Activated T-helper 17 cell treated with anti-CD3 and anti-CD28 coated beads, Interleukin-2, amount 50 U/mL, for 72 hours (primary cell): ENCODE data around the gene PEX14. TPM values are rescaled to one million over a fixed set of nuclear protein-coding genes. Genes with fewer than 3 reads are reported as not detected.
A peak's percentile ranks its signal among the peaks of the same experiment; 100 is the strongest.

Experiments used
- ATAC-seq: fragments of 150-1000 bp; cut with Tn5 transposase; replicated peaks from 2 replicates; pipeline ENCODE4 v1.10.0; 2021; ENCODE audit warnings: mild to moderate bottlenecking, moderate library complexity
- H3K27ac Mint-ChIP-seq: one replicate; pipeline ENCODE4 v1.8.0; 2022; ENCODE audit warnings: mixed read lengths
- H3K27me3 Mint-ChIP-seq: one replicate; pipeline ENCODE4 v1.8.0; 2022; ENCODE audit warnings: mixed read lengths
- H3K36me3 Mint-ChIP-seq: one replicate; pipeline ENCODE4 v1.8.0; 2022; ENCODE audit warnings: low read depth, mild to moderate bottlenecking, mixed read lengths
- H3K4me1 Mint-ChIP-seq: one replicate; pipeline ENCODE4 v1.8.0; 2022; ENCODE audit warnings: mixed read lengths
- H3K4me3 Mint-ChIP-seq: one replicate; pipeline ENCODE4 v1.8.0; 2022; ENCODE audit warnings: mild to moderate bottlenecking, mixed read lengths
- H3K9me3 Mint-ChIP-seq: one replicate; pipeline ENCODE4 v1.8.0; 2022; ENCODE audit warnings: mixed read lengths
- total RNA-seq, 2 donors: library from RNA; stranded (reverse); gene quantifications; one replicate each; pipeline ENCODE4 v1.2.3, GENCODE V29; 2022

Gene PEX14
- total RNA-seq, 2 donors from 2014 or later = 18.4 to 21.7 TPM

DNA sequence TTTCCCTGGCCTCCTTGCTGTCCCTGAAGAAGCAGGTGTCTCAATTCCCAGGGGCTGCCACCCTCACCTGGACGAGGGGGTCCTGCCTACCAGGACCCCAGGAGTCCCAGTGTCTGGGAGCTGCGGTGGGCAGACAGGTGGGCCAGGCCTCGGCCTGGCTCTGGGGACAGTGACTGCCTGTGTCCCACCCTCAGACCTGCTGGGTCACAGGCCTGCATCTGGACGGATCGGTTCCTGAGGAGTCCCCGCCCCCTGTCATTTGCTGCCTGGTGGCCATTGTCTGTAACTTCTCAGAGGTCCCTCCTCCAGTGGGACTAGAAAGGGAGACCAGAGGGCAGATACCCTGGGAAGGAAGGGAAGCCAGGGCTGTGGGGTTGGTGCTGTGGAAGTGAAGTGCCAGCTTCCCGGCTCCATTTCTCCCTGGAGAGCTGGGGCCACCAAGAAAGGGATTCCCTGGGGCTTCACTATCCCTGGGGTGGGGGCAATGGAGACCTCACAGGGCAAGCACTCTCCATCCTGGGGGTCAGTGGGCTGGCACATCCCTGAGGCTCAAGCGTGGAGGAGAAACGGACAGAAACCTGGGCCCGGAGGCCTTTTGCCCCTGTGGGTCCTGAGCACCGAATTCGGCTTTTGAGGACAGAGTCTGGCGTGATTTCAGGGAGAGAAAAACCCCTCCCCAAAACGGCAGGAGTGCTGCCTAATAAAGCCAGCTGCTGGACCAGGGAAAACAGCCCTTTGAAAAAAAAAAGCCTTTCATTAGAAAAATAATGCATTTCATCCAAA is 157.3 kb downstream of the PEX14 start:
- ATAC-seq = no peak
- no peaks in the 10 kb centered on the region for H3K4me1 Mint-ChIP-seq
- peaks cover 5% of the 10 kb centered on the region for H3K36me3 Mint-ChIP-seq
- no peak overlapping the region for H3K27ac Mint-ChIP-seq
- H3K4me3 Mint-ChIP-seq = no peak overlapping the region
- no peaks in the 10 kb centered on the region for H3K27me3 Mint-ChIP-seq
- no peaks in the 10 kb centered on the region for H3K9me3 Mint-ChIP-seq

DNA sequence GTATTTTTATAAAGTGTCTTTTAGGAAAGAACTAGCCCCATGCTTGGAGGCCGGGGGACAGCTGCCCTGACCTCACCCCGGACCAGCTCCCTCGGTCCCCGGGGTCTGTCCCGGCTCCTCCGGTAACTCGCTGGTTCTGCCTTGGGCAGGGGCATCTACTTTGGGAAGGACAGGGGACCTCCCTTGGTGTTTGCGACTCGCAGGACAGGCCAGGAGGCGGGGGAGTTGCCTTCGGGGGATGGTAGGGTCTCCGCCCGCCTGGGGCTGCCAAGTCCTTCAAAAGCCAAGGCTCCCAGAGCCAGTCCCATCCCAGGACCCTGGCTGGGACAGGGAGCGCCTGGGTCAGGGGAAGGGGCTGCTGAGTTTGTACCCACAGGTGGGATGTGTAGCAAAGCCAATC is 157.9 kb downstream of the PEX14 start:
- Mint-ChIP-seq H3K36me3 (peaks cover 5% of the 10 kb centered on the region), H3K27ac (no peak overlapping the region), H3K4me1 (no peaks in the 10 kb centered on the region), H3K9me3 (no peaks in the 10 kb centered on the region), H3K27me3 (no peaks in the 10 kb centered on the region), H3K4me3 (no peak overlapping the region)
- ATAC-seq = no peak

DNA sequence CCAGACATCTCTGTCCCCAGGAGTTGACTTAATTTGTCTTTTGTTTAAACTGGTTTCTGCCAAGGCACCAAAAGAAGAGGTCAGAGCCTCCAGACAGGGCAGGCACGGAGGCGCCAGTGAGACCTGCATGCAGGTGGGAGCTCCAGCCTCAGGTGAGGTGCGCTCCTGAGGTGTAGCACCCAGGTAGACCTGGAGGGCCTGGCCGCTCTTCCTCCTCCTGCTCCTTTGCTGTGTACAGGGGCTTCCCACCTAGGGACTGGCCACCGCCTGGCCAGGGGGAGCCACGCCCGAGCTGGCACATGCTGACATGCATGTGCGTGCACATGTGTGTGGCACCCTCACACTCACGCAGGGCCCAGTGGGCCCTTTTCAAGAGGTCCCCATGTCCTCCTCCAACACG is 158.7 kb downstream of the PEX14 start:
- no peaks in the 10 kb centered on the region for H3K27me3 Mint-ChIP-seq
- H3K27ac Mint-ChIP-seq = no peak overlapping the region
- peaks cover 5% of the 10 kb centered on the region for H3K36me3 Mint-ChIP-seq
- ATAC-seq = no peak
- no peaks in the 10 kb centered on the region for H3K4me1 Mint-ChIP-seq
- H3K9me3 Mint-ChIP-seq = no peaks in the 10 kb centered on the region
- H3K4me3 Mint-ChIP-seq = no peak overlapping the region

DNA sequence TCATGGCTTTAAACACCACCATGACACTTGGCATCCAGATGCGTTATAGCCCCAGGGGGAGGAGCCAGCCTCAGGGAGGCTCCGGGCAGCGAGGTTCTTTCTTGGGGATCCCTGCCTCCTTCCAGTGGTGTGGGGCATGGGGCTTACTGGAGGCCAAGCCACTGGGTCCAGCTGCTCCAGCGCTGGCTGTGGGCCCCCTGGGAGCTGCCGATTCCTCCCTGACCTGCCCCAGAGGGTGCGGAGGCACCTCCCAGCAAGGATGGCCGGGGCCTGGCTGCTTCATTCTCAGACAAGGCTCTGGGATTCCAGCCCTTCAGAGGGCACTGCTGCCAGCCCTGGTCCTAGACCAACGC is 159.3 kb downstream of the PEX14 start:
- Mint-ChIP-seq H3K9me3 (no peaks in the 10 kb centered on the region), H3K36me3 (peaks cover 5% of the 10 kb centered on the region), H3K27ac (no peak overlapping the region), H3K4me1 (no peaks in the 10 kb centered on the region), H3K27me3 (no peaks in the 10 kb centered on the region), H3K4me3 (no peak overlapping the region)
- no peak for ATAC-seq

DNA sequence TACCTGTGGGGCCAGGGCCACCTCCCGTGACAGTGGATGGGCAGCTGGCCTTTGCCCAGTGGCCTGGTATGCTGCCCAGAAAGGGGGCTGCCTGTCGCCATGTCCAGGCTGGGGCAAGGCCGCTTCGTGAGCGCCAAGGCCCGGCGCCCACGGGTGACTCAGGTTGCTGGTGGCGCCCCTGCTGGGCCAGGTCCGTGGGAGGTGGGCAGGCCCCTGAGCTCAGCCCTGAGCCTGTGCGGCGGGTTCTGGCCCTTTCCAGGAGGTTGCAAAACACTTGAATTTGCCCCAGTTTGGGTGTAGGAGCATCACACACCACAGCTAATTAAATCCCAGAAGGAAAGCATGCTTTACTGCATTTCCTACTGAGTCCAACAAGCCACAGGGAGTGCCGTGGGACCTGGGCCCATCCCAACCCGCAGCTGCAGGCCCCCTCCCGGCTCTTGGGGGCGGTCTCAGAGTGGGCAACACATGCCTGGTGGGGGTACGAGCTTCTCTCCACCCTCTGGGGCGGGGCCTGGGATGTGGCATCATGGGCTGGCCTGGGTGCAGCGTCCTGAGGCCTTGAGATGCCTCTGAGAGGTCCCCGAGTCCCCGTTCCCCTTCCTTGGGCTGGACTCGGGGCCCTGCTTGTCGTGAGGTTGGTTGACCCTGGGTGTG is 159.8 kb downstream of the PEX14 start:
- H3K27me3 Mint-ChIP-seq = no peaks in the 10 kb centered on the region
- H3K36me3 Mint-ChIP-seq = peaks cover 5% of the 10 kb centered on the region
- H3K9me3 Mint-ChIP-seq = no peaks in the 10 kb centered on the region
- H3K27ac Mint-ChIP-seq = no peak overlapping the region
- ATAC-seq = no peak
- no peak overlapping the region for H3K4me3 Mint-ChIP-seq
- no peaks in the 10 kb centered on the region for H3K4me1 Mint-ChIP-seq

DNA sequence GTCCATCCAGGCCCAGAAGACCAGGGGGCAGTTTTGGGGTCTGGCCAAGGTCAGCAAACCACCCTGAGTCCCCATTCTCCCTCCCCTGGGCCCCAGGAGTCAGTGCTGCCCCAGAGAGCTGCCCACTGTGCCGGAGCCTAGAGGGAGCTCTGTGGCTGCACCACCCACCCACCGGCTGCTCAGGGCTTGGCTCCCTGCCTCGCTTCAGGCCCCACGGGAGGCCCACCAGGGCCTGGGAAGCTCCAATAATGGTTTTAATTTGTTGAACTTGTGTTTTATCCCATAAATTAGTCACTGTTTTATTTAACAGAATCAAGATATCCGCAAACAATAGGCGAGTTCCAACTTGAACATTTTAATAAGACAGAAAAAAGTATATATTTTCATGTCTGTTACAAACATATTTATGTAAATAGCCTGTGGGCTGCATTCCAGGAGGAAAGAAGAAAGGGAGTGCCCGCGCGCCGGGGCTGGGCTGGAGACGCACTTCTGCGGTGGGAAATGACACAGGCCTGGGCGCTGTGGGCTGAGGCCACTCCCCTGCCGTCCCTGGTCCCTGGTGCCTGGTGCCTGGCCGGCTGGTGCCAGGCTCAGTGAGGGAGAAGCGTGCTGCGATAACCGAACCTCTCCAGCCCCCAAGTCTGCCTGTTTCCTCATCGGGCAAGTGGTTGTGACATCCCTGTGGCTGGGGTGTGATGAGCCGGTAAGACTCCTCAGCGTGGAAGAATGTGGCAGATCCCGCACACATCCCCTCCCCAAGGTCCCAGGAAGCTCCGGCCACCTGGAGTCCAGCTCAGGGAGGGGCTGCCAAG is 160.5 kb downstream of the PEX14 start:
- Mint-ChIP-seq H3K4me3 (no peak overlapping the region), H3K27me3 (no peaks in the 10 kb centered on the region), H3K4me1 (no peaks in the 10 kb centered on the region), H3K27ac (no peak overlapping the region), H3K9me3 (no peaks in the 10 kb centered on the region), H3K36me3 (peaks cover 4% of the 10 kb centered on the region)
- no peak for ATAC-seq

DNA sequence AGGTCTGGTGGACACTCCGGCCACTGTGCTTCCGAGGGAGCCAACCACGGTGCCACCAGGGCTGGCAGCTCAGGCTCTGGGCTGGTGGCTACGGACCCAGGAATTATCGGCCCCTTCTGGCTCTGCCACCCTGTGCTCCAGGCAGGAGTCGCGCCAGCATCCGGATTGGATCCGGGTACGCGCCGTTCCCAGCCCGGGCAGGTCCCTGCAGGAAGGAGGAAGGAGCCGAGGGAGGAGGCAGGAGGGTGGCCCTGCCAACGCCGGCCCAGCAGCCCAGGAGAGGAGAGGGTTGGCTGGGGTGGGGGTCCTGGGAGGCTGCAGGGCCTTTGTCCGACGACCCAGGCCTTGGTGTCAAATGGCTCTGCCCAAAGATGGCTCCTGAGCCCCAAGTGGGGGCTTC is 161.2 kb downstream of the PEX14 start:
- no peak overlapping the region for H3K27ac Mint-ChIP-seq
- no peaks in the 10 kb centered on the region for H3K4me1 Mint-ChIP-seq
- no peaks in the 10 kb centered on the region for H3K9me3 Mint-ChIP-seq
- no peak overlapping the region for H3K4me3 Mint-ChIP-seq
- no peaks in the 10 kb centered on the region for H3K27me3 Mint-ChIP-seq
- no peak for ATAC-seq
- no peaks in the 10 kb centered on the region for H3K36me3 Mint-ChIP-seq

DNA sequence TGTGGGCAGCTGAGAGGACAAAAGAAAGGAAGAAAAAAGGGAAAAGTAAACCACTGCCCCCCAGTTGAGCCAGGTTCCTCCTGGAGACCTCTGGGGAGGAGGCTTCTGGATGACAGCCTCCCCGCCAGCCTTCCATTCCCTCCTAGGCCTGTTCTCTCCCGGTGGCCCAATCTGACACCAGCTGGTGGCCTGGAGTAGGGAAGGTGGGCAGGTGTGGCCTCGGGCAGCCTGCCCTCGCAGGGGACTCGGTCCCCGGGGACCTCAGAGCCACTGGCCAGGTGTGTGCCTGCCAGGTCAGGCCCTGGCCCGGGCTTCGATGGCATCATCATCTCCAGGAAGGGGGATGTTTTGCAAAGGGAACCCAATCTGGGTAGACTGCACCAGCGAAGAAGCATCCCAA is 162.7 kb downstream of the PEX14 start:
- no peaks in the 10 kb centered on the region for H3K27me3 Mint-ChIP-seq
- no peaks in the 10 kb centered on the region for H3K36me3 Mint-ChIP-seq
- H3K9me3 Mint-ChIP-seq = no peaks in the 10 kb centered on the region
- H3K27ac Mint-ChIP-seq = no peak overlapping the region
- no peak for ATAC-seq
- H3K4me1 Mint-ChIP-seq = no peaks in the 10 kb centered on the region
- H3K4me3 Mint-ChIP-seq = no peak overlapping the region

DNA sequence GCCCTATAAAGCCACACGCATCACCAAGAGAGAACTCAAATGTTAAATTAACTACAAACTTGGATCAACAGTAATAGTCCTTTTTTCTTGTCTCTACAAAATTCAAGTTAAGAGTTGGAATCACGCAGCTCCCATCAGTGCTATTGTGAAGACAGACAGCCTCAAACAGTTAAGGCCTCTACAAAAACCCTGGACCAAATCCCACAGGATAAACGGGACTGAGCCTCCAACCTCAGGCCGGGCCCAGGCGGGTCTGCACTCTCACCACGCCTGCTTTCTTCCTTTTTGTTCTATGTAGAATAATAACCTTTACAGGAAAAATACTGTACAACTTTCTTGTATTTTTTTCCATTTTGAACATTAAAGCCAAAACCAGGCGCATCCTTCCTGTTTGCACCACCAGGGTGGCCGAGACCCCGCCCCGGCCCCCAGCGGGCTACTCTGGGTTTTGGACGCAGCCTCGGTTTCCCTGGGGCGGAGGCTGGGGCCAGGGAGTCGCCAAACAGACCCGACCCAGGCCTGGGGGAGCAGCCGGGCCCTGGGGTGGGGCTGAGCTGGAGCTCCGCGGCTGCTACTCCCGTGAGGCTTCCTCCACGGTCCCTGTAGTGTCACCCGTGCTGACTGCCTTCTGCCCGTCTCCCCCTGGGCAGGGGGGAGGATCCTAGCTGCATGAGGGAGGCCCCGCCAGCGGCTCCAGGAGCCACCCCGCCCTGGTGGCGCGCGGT is 163.2 kb downstream of the PEX14 start:
- ATAC-seq = peak; percentile 17
- H3K9me3 Mint-ChIP-seq = no peaks in the 10 kb centered on the region
- no peak overlapping the region for H3K4me3 Mint-ChIP-seq
- H3K27me3 Mint-ChIP-seq = no peaks in the 10 kb centered on the region
- H3K36me3 Mint-ChIP-seq = no peaks in the 10 kb centered on the region
- no peaks in the 10 kb centered on the region for H3K4me1 Mint-ChIP-seq
- H3K27ac Mint-ChIP-seq = no peak overlapping the region

DNA sequence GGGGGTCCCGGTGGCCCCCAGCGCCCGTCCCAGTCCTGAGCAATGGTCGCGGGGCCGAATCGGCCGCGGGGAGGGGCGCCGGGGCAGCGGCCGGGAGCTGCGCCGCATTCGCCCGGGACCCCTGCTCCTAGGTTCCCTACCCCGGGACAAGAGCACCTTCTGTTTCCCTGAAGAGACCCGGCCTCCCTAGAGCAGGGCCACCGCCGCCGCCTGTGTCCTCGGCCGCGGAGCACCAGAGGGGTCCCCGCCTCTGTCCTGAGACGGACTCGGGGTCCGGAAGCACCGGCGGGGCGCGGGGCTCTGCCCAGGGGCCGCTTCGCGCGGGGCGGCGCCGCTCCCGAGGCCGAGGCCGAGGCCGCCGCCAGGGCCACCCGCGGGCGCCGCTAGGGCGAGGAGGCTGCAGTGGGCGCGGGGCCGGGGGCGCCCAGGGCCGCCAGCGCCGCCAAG is 163.8 kb downstream of the PEX14 start:
- H3K9me3 Mint-ChIP-seq = no peaks in the 10 kb centered on the region
- ATAC-seq = no peak
- H3K36me3 Mint-ChIP-seq = no peaks in the 10 kb centered on the region
- H3K27ac Mint-ChIP-seq = no peak overlapping the region
- H3K4me3 Mint-ChIP-seq = no peak overlapping the region
- no peaks in the 10 kb centered on the region for H3K27me3 Mint-ChIP-seq
- no peaks in the 10 kb centered on the region for H3K4me1 Mint-ChIP-seq

DNA sequence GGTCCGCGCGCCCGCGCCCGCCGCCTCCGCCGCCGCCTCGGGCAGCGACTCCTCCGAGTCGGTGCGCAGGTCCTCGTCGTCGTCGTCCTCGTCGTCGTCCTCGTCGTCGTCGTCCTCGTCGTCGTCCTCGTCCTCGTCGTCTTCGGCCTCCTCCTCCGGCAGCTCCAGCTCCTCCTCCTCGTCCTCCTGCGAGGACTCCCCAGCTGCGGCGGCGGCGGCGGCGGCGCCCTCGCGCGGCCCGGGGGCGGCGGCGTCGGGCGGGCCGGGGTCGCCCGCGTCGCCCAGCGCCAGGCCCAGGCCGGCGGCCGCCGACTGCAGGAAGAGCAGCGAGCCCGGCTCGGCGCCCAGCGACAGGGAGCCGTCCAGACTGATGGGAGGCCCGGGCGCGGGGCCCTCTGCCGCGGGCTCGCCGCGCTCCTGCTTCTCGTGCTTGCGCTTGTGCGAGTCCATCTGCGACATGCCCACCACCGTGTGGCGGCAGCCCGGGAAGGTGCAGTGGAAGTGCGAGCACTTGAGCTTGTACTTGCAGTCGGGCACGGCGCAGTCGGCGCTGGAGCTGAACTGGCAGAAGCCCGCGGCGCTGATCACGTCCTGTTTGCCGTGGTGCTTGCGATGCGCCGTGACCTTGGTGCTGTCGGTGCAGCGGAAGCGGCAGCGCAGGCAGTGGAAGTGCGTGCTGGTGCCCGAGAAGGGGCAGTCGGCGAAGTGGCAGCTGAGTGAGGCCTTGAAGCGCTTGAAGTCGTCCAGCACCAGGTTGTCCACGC is 164.4 kb downstream of the PEX14 start:
- Mint-ChIP-seq H3K4me1 (no peaks in the 10 kb centered on the region), H3K4me3 (no peak overlapping the region), H3K27me3 (no peaks in the 10 kb centered on the region), H3K27ac (no peak overlapping the region), H3K36me3 (no peaks in the 10 kb centered on the region), H3K9me3 (no peaks in the 10 kb centered on the region)
- ATAC-seq = no peak

DNA sequence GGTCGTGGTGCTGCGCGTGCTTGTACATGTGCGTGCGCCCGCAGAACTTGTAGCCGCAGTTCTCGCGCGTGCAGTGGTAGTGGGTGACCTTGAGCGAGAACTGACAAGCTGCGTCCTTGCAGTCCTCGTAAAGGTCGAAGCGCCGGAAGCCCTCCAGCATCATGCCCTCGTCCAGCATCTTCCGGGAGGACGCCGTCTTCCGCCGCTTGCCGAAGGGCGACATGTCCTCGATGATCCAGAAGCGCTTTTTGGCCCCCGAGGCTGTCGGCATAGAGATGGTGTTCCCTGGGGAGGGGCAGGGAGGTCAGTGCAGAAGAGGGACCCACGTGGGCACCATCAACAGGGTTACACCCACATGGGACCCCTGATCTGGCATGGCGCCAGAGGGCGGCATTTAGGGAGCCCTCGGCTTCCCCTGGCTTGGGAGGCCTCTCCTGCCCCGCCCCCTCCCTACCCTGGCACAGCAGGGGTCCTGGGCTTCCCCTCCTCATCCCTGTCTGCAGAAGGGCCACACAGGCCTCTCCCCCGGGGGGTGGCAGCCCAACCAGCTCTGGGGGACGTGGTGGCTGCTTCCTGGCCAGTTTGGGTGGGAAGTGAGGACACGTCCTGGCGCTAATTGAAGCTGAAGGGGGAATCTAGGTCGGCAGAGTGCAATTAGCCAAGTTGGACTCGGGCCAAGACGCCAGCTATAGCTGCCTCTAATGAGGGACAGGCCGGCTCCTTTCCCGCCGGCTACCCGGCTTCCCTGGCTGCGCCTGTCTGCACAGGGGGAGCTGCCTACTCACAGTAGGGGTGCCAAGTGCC is 165.2 kb downstream of the PEX14 start:
- Mint-ChIP-seq H3K4me1 (no peaks in the 10 kb centered on the region), H3K36me3 (no peaks in the 10 kb centered on the region), H3K27ac (no peak overlapping the region), H3K9me3 (no peaks in the 10 kb centered on the region), H3K27me3 (no peaks in the 10 kb centered on the region), H3K4me3 (no peak overlapping the region)
- ATAC-seq = no peak

DNA sequence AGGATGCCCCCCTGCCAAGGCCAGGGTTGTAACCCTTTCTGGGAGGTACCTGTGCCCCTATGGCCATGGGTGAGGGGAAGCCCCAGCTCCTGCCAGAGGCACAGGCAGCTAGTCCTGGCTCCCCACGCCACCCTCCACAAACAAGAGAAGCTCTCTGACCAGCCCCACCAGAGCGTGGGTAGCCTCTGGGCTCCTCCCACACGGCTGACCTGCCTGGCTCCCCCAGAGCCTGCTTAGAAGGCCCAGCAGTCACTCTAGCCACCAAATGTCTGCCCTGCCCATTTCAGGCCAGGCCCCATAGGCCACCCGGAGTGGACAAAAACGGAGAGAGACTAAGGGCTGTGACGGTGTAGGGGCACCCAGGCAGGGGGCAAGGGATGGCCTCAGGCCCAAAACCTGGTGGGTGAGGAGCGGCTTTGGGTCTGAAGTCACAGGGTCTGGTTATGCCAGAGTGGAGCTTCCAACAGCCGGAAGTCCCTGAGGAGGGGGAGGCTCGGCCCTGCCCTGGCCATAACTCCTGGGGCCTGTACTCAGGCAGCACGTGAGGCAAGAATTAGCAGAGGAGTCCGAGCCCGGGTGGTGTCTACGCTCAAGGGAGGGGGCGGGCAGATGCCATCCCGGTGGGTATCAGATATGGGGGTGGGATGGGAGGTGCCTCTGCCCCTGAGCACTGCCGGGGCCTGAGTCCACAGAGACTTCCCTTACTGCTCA is 166.2 kb downstream of the PEX14 start:
- no peak for ATAC-seq
- Mint-ChIP-seq H3K4me3 (no peak overlapping the region), H3K9me3 (no peaks in the 10 kb centered on the region), H3K4me1 (no peaks in the 10 kb centered on the region), H3K27me3 (no peaks in the 10 kb centered on the region), H3K36me3 (no peaks in the 10 kb centered on the region), H3K27ac (no peak overlapping the region)
